Heart left ventricle (tissue), 13 donors: ENCODE data around the gene MYO6.

Experiments used
- POLR2A ChIP-seq, 2 donors: fragments of 450-650 bp; IDR thresholded peaks; one replicate each; pipeline ENCODE4 v1.6.1; 2017; ENCODE audit warnings: antibody characterized with exemption in 2 of 2, mild to moderate bottlenecking in 2 of 2, moderate library complexity in 2 of 2
- TF ChIP-seq, protein P1 (sequence below), 12 donors: fragments of 200-600 bp; sonication (generic) in 4 of 12; IDR thresholded peaks; one replicate each; pipeline versions ENCODE4 v1.5.0 to v1.8.0; 2018 to 2022; ENCODE audit warnings: antibody characterized with exemption in 12 of 12, mild to moderate bottlenecking in 5 of 12
- donor health status: ischemic (EF 13 %, LVEDD 7.1; RV severe dilation, severe dysfunction).
- donor health status: DM: no; HTN: yes; CAD: no.
- donor health status: DM: no; HTN: no; CAD: no.
- donor health status: ischemic (EF 25% LVEDD 6.9; RV normal size, moderate dysfunction).
- donor health status: ischemic (EF 25% LVEDD 5.7; RV mildly dilated, moderate dysfunction).
- donor health status: ischemic (EF 35%, LVEDD 5.7; RV mildly dilated, moderate dysfunction).
- donor health status: nonischemic (EF 11% LVEDD 7.7; RV severe dilation, severe dysfunction).
- donor health status: DM: yes; HTN: yes; CAD: no.
- donor health status: PGD.
- donor health status: ischemic (EF 29% LVEDD 5.4; RV normal size, mild dysfunction).
- donor health status: nonischemic (EF 23%, LVEDD 6.1; RV moderate dilation, normal function).

GRCh38 chr6:75913040-75913439 is 164.0 kb downstream of the MYO6 start:
- TF ChIP-seq, protein P1, sequence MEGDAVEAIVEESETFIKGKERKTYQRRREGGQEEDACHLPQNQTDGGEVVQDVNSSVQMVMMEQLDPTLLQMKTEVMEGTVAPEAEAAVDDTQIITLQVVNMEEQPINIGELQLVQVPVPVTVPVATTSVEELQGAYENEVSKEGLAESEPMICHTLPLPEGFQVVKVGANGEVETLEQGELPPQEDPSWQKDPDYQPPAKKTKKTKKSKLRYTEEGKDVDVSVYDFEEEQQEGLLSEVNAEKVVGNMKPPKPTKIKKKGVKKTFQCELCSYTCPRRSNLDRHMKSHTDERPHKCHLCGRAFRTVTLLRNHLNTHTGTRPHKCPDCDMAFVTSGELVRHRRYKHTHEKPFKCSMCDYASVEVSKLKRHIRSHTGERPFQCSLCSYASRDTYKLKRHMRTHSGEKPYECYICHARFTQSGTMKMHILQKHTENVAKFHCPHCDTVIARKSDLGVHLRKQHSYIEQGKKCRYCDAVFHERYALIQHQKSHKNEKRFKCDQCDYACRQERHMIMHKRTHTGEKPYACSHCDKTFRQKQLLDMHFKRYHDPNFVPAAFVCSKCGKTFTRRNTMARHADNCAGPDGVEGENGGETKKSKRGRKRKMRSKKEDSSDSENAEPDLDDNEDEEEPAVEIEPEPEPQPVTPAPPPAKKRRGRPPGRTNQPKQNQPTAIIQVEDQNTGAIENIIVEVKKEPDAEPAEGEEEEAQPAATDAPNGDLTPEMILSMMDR (IDR thresholded peaks at IDR 0.05), result no peak
- TF ChIP-seq POLR2A (IDR thresholded peaks at IDR 0.05), result no peak
